ENCODE measurements around the gene FTO.

Gene FTO

DNA sequence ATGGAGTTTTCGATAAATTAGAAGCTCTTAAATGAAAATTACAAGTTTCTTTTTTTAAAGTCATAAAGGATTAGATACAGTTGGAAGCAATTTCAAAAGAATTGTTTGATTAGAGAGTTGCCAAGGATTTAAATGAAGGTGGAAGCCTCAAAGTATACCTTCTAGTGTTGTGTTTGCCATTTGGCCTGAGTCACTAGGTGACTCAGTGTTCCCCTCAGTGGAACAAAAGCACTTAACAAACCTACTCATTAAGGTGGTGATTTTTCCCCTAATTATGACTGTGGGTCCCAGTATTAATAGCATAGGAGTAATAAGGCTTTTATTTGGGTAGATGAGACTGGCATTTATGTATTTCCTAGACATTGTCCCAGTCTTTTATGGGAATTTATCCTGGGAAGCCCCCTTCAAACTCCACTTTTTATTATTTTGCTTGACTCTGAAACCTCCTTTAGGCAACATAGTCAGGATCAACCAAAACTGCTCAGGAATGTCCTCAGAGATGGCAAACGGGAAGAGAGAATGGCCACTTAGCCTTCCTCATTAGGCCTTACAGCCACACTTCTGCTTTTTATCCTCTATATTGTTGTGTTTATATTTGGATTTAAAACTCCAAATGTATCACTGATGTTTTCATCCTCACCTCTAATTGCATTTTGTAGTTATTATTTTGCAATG lies 161.0 kb downstream of the FTO start:
- no peaks in the 10 kb centered on the region for H3K9me3 ChIP-seq
- no peak for DNase-seq
- H3K27ac ChIP-seq = no peak overlapping the region
- H3K4me1 ChIP-seq = peaks cover 0 to 9% (median 2%) of the 10 kb centered on the region in 4 donors
- TF ChIP-seq, protein P1, sequence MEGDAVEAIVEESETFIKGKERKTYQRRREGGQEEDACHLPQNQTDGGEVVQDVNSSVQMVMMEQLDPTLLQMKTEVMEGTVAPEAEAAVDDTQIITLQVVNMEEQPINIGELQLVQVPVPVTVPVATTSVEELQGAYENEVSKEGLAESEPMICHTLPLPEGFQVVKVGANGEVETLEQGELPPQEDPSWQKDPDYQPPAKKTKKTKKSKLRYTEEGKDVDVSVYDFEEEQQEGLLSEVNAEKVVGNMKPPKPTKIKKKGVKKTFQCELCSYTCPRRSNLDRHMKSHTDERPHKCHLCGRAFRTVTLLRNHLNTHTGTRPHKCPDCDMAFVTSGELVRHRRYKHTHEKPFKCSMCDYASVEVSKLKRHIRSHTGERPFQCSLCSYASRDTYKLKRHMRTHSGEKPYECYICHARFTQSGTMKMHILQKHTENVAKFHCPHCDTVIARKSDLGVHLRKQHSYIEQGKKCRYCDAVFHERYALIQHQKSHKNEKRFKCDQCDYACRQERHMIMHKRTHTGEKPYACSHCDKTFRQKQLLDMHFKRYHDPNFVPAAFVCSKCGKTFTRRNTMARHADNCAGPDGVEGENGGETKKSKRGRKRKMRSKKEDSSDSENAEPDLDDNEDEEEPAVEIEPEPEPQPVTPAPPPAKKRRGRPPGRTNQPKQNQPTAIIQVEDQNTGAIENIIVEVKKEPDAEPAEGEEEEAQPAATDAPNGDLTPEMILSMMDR (IDR thresholded peaks at IDR 0.05) = no peak
- no peaks in the 10 kb centered on the region for H3K27me3 ChIP-seq
- H3K4me3 ChIP-seq = no peak overlapping the region
- intact Hi-C loops (cut with DNase I; ENCODE audit: low total_unique reads) = no loop called here
- peaks cover 5 to 10% (median 9%) of the 10 kb centered on the region in 3 donors for H3K36me3 ChIP-seq

DNA sequence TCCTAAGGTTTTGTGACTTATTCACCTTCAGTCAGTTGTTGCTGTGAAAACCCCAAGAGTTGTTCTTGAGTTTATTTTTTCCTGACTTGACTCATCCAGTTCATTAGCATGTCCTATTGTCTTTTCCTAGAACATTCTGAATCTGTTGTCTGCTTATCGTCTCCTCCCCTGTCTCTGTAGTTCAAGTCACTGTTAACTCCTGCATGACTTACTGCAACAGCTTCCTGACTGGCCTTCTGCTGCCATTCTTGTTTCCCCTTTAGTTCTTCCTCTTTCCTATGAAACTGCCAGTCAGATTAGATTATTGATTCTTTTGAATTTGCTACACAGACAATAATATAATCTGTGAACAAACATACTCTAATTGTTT lies 161.5 kb downstream of the FTO start:
- intact Hi-C loops (cut with DNase I; ENCODE audit: low total_unique reads) = no loop called here
- H3K9me3 ChIP-seq = no peaks in the 10 kb centered on the region
- no peaks in the 10 kb centered on the region for H3K27me3 ChIP-seq
- DNase-seq = no peak
- H3K4me1 ChIP-seq = peaks cover 0 to 9% (median 2%) of the 10 kb centered on the region in 4 donors
- no peak overlapping the region for H3K4me3 ChIP-seq
- peaks cover 5 to 10% (median 9%) of the 10 kb centered on the region in 3 donors for H3K36me3 ChIP-seq
- no peak overlapping the region for H3K27ac ChIP-seq
- TF ChIP-seq, protein P1 (IDR thresholded peaks at IDR 0.05) = no peak

DNA sequence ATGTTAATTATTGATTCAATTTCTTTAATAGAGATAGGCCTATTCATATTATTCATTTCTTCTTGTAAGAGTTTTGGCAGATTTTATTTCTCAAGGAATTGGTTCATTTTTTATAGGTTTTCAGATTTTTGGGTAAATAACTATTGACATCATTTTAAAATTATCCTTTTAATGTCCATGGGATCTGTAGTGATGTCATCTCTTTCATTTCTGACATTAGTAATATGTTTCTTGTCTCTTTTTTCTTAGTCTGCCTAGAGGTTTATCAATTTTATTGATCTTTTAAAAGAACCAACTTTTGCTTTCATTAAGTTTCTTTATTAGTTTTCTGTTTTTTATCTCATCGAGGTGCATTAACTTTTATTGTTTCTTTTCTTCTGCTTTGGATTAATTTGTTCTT lies 162.6 kb downstream of the FTO start:
- Histone ChIP-seq H3K27me3 (no peaks in the 10 kb centered on the region), H3K9me3 (no peaks in the 10 kb centered on the region), H3K4me1 (peaks cover 0 to 9% (median 2%) of the 10 kb centered on the region in 4 donors), H3K36me3 (peaks cover 9 to 12% (median 10%) of the 10 kb centered on the region in 3 donors), H3K27ac (no peak overlapping the region), H3K4me3 (no peak overlapping the region)
- TF ChIP-seq, protein P1 (IDR thresholded peaks at IDR 0.05) = no peak
- DNase-seq = no peak
- intact Hi-C loops (cut with DNase I; ENCODE audit: low total_unique reads) = no loop called here

DNA sequence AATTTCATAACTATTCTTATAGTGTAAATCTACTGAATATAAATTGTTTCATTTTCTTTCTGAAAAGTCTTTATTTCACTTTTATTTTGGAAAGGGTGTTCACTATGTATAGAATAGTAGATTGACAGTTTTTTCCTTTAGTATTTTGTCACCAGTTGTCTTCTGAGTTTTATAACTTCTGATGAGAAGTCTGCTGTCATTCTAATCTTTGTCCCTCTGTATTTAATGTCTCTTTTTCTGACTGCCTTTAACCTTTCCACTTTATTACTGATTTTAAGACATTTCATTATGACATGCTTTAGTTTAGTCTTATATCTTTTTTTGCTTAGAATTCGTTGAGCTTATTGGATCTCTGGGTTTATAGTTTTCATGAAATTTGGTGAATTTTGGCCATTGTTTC lies 166.9 kb downstream of the FTO start:
- Histone ChIP-seq H3K36me3 (peaks cover 0 to 15% (median 12%) of the 10 kb centered on the region in 3 donors), H3K27ac (no peak overlapping the region), H3K4me3 (no peak overlapping the region), H3K9me3 (no peaks in the 10 kb centered on the region), H3K4me1 (peaks cover 0 to 4% (median 0%) of the 10 kb centered on the region in 4 donors), H3K27me3 (no peaks in the 10 kb centered on the region)
- intact Hi-C loops (cut with DNase I; ENCODE audit: low total_unique reads) = no loop called here
- DNase-seq = no peak
- TF ChIP-seq, protein P1 (IDR thresholded peaks at IDR 0.05) = no peak

DNA sequence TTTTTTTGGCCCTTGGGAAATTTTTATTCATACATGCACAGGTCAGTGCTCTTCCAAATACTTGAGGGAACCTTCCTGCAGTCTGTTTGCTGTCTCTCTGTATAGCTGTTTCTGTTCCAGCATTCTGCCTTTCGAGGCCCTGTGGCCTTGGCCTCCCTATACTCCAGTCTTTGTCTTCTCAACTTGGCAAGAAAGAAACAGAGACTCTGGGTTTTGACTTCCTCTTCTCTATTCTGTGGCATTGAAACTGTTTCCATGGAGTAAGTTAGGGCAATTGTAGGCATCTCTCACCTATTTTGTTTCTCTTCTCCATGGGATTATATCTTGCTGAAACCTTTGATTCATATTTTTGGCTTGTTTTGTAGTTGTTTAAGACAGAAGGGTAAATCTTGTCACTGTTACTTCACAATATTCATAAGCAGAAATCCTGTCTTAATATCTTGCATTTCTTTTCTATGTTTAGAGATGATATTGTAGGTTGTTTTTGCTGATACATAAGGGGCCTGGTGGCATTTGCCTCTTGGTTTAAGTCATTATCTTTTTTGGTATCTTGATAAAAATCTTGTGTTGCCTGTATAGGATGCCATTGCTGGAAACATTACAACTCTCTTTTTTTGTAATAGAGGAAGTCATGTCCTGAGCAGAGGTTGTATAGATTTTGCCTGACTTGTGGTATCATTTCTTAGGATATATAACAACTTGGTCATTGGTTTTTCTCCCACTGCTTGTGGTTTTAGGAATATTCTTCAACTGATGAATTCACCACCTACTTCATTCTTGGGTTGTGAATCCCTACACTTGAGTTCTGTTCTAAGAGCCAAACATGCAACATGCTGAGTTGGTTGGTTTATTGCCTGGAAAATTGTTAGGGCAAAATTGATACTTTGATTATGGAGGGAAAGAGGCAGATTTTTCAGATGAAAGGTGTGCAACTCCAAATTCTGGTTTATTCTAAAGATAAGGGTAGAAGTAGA lies 168.6 kb downstream of the FTO start:
- intact Hi-C loops (cut with DNase I; ENCODE audit: low total_unique reads) = no loop called here
- no peak for DNase-seq

More for the DNA sequence above, 168.6 kb downstream of the FTO start:
- H3K27me3 ChIP-seq = no peaks in the 10 kb centered on the region
- H3K9me3 ChIP-seq = no peaks in the 10 kb centered on the region
- no peaks in the 10 kb centered on the region for H3K4me1 ChIP-seq
- H3K4me3 ChIP-seq = no peak overlapping the region
- TF ChIP-seq, protein P1 (IDR thresholded peaks at IDR 0.05) = no peak
- no peak overlapping the region for H3K27ac ChIP-seq
- peaks cover 0 to 15% (median 12%) of the 10 kb centered on the region in 3 donors for H3K36me3 ChIP-seq
